SK-N-SH (cell line): Measurements from ENCODE around the gene RASIP1. TPM values are rescaled to one million over a fixed set of nuclear protein-coding genes. Genes with fewer than 3 reads are reported as not detected.
"Not testable (repeated sequence)": the region's sequence is repeated elsewhere in the genome, so short reads cannot be mapped to it uniquely, and the experiment has no call there.

Experiments used
- CTCF ChIA-PET: fragments of 300-600, 350-600 bp; formaldehyde crosslinking; extraction: SDS; loops from one replicate; lab custom pipeline; 2021; lab: Yijun Ruan, JAX
- POLR2A ChIA-PET: fragments of 350-600 bp; sonication (Branson Sonifier 250); formaldehyde crosslinking; extraction: SDS; loops from one replicate; lab custom pipeline; 2020; ENCODE audit warnings: antibody characterized with exemption, inconsistent platforms; lab: Yijun Ruan, JAX
- DNase-seq: peaks from one replicate; pipeline ENCODE4 v3.0.0; 2012
- H2AFZ ChIP-seq: fragments of 200-600 bp; sonication (generic); 2 replicates; pipeline ENCODE4 v1.8.1; 2016; ENCODE audit warnings: antibody characterized with exemption, mild to moderate bottlenecking, low read depth
- H3F3A ChIP-seq: fragments of 200-600 bp; sonication (generic); replicated peaks from 2 replicates; pipeline ENCODE3; 2016; ENCODE audit warnings: antibody characterized with exemption, mild to moderate bottlenecking; ENCODE audit not compliant: insufficient read depth
- H3K27ac ChIP-seq, 2 experiments: fragments of 200-500 bp in 1 of 2; fragments of 200-600 bp in 1 of 2; sonication (Bioruptor generic) in 1 of 2; sonication (generic), shearing (Covaris generic) in 1 of 2; 2 replicates each; pipeline versions ENCODE4 v1.5.1 to v1.6.1; 2014 to 2016; ENCODE audit warnings: low read depth in 2 of 2, inconsistent platforms in 1 of 2, low read length in 1 of 2, mild to moderate bottlenecking in 1 of 2, mixed read lengths in 1 of 2
- H3K27me3 ChIP-seq: fragments of 200-600 bp; sonication (generic), shearing (Covaris generic); 2 replicates; pipeline ENCODE4 v1.6.1; 2016; ENCODE audit warnings: mixed run types; ENCODE audit not compliant: insufficient read depth
- H3K36me3 ChIP-seq, 2 experiments: fragments of 200-500 bp in 1 of 2; fragments of 200-600 bp in 1 of 2; sonication (Bioruptor generic) in 1 of 2; sonication (generic) in 1 of 2; replicated peaks in 1 of 2; 2 replicates each; pipeline versions ENCODE3 to v1.5.1; 2014 to 2016; ENCODE audit warnings: low read length in 1 of 2, mild to moderate bottlenecking in 1 of 2; ENCODE audit not compliant: insufficient read depth in 2 of 2, control insufficient read depth in 1 of 2
- H3K4me1 ChIP-seq, 2 experiments: fragments of 200-500 bp in 1 of 2; fragments of 200-600 bp in 1 of 2; sonication (Bioruptor generic) in 1 of 2; sonication (generic), shearing (Covaris generic) in 1 of 2; 2 replicates each; pipeline versions ENCODE4 v1.5.1 to v1.6.1; 2014 to 2016; ENCODE audit warnings: low read depth in 1 of 2, low read length in 1 of 2, mixed run types in 1 of 2; ENCODE audit not compliant: insufficient read depth in 2 of 2, control insufficient read depth in 1 of 2
- H3K4me2 ChIP-seq: fragments of 200-600 bp; sonication (generic), shearing (Covaris generic); 2 replicates; pipeline ENCODE4 v1.6.1; 2017; ENCODE audit warnings: mixed run types
- H3K4me3 ChIP-seq, 2 experiments: fragments of 200-500 bp in 1 of 2; fragments of 200-600 bp in 1 of 2; sonication (Bioruptor generic) in 1 of 2; sonication (generic), shearing (Covaris generic) in 1 of 2; 2 replicates each; pipeline versions ENCODE4 v1.5.1 to v1.8.1; 2014 to 2016; ENCODE audit warnings: low read depth in 2 of 2, inconsistent platforms in 1 of 2, low read length in 1 of 2, mild to moderate bottlenecking in 1 of 2, mixed read lengths in 1 of 2, moderate library complexity in 1 of 2
- H3K79me2 ChIP-seq: fragments of 200-600 bp; sonication (generic); 2 replicates; pipeline ENCODE4 v1.8.1; 2017; ENCODE audit warnings: mild to moderate bottlenecking; ENCODE audit not compliant: insufficient read depth
- H3K9ac ChIP-seq: fragments of 200-600 bp; sonication (generic); 2 replicates; pipeline ENCODE4 v1.6.1; 2017; ENCODE audit warnings: mixed run types
- H3K9me2 ChIP-seq: fragments of 200-600 bp; sonication (generic); 2 replicates; pipeline ENCODE4 v1.6.1; 2017; ENCODE audit warnings: mixed run types
- H3K9me3 ChIP-seq: fragments of 200-600 bp; sonication (generic); 2 replicates; pipeline ENCODE4 v1.6.1; 2017; ENCODE audit warnings: mixed run types, mild to moderate bottlenecking, moderate library complexity
- H4K20me1 ChIP-seq: fragments of 200-600 bp; sonication (generic); 2 replicates; pipeline ENCODE4 v1.6.1; 2017; ENCODE audit warnings: mild to moderate bottlenecking, mixed run types; ENCODE audit not compliant: insufficient read depth
- ELF1 ChIP-seq: IDR thresholded peaks from 2 replicates; pipeline ENCODE4 v1.4.0; 2012
- FOSL2 ChIP-seq: IDR thresholded peaks from 2 replicates; pipeline ENCODE4 v1.4.0; 2012; ENCODE audit warnings: low read depth, mild to moderate bottlenecking, moderate library complexity, borderline replicate concordance
- FOXM1 ChIP-seq: IDR thresholded peaks from 2 replicates; pipeline ENCODE4 v1.4.0; 2012; ENCODE audit warnings: low read depth, mild to moderate bottlenecking
- JUND ChIP-seq: IDR thresholded peaks from 2 replicates; pipeline ENCODE4 v1.4.0; 2012
- NRF1 ChIP-seq: IDR thresholded peaks from 2 replicates; pipeline ENCODE4 v1.6.1; 2012; ENCODE audit warnings: low read depth, mild to moderate bottlenecking, low read length
- POLR2AphosphoS5 ChIP-seq: IDR thresholded peaks from 2 replicates; pipeline ENCODE4 v1.6.1; 2012; ENCODE audit warnings: low read depth, low read length
- WGBS: methylation state at CpG from one replicate; pipeline ENCODE4 v1.1.6; 2017; ENCODE audit warnings: low lambda C conversion rate; 5-methylcytosine and 5-hydroxymethylcytosine counted together
- polyA plus RNA-seq, 3 experiments: library from polyadenylated mRNA; depleted of rRNA; stranded (reverse); fragments of >200 nt; gene quantifications; 2 replicates each; pipeline ENCODE4 v1.2.3, GENCODE V29; 2012

RASIP1 gene
- polyA plus RNA-seq, 1 of the 3 experiments (the other 2 are of a cell fraction), result 0.41 TPM

GRCh38 chr19:48770734-48771472 lies 30.5 kb upstream of the RASIP1 start:
- H3F3A ChIP-seq, result no peaks in the 10 kb centered on the region
- H3K9me2 ChIP-seq, result no peaks in the 10 kb centered on the region
- ChIA-PET CTCF (interaction anchor here (0.9 to 2.0 kb wide), 5 partner anchors 8 to 327 kb away, joined by 4 read pairs; no protein-coding TSS in a partner anchor), POLR2A (interaction anchor here (1.5 kb wide), 1 partner anchor 116 kb away, joined by 6 read pairs; no protein-coding TSS in a partner anchor)
- no peaks in the 10 kb centered on the region for H3K79me2 ChIP-seq
- no peak overlapping the region for H3K4me2 ChIP-seq
- H3K27ac ChIP-seq, result no peak overlapping the region
- no peak for DNase-seq
- no peaks in the 10 kb centered on the region for H3K9me3 ChIP-seq
- no peak overlapping the region for H3K9ac ChIP-seq
- no peaks in the 10 kb centered on the region for H4K20me1 ChIP-seq
- H2AFZ ChIP-seq, result no peak overlapping the region
- H3K27me3 ChIP-seq, result peaks cover 11% of the 10 kb centered on the region
- no peaks in the 10 kb centered on the region for H3K4me1 ChIP-seq
- H3K4me3 ChIP-seq, result no peak overlapping the region
- 73% methylated on average over 20 of the region's 20 CpGs for WGBS
- TF ChIP-seq FOXM1, result no peak
- TF ChIP-seq JUND, result no peak
- no peak for TF ChIP-seq ELF1
- TF ChIP-seq, all 33 proteins: peak for 0
- H3K36me3 ChIP-seq, result no peaks in the 10 kb centered on the region

GRCh38 chr19:48770266-48770665 lies 29.9 kb upstream of the RASIP1 start:
- ChIA-PET POLR2A (interaction anchor here (1.5 kb wide), 1 partner anchor 115 kb away, joined by 6 read pairs; no protein-coding TSS in a partner anchor), CTCF (interaction anchor here (1.0 to 2.0 kb wide), 4 partner anchors 9 to 72 kb away, joined by 4 read pairs; no protein-coding TSS in a partner anchor)
- Histone ChIP-seq H3K27ac (no peak overlapping the region), H4K20me1 (no peaks in the 10 kb centered on the region), H2AFZ (no peak overlapping the region), H3K79me2 (no peaks in the 10 kb centered on the region), H3K9ac (no peak overlapping the region), H3K4me2 (no peak overlapping the region), H3K27me3 (peaks cover 18% of the 10 kb centered on the region), H3K9me3 (no peaks in the 10 kb centered on the region), H3K4me1 (no peaks in the 10 kb centered on the region), H3K4me3 (no peak overlapping the region), H3F3A (no peaks in the 10 kb centered on the region), H3K36me3 (no peaks in the 10 kb centered on the region), H3K9me2 (no peaks in the 10 kb centered on the region)
- no peak for DNase-seq
- no peak for TF ChIP-seq ELF1
- TF ChIP-seq NRF1, result no peak
- WGBS, result 74% methylated on average over 7 of the region's 7 CpGs

DNA sequence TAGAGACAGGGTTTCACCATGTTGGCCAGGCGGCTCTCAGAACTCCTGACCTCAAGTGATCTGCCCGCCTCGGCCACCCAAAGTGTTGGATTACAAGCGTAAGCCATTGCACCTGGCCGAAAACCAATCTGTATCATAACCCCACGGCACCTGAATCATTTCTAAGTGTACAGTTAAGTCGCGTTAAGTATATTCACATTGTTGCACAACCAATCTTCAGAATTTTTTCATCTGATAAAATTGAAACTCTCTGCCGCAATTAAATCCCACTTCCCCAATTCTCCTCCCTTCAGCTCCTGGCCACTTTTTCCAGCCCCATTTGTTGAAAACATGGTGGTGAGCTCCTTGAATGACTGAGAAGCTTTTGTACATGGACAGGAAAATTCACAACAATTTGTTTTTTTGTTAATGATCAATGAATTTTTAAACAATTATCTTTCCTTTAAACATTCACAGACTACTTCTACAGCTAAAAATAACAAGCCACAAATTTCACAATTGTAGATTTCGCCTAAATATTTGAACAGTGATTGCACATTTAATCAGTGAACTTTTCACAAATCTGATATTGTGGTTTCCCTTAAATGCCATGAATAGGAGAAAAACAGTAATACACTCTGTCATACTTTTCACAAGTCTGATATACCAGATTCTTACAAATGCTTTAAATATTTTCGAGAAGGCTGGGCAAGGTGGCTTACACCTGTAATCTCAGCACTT lies 28.7 kb upstream of the RASIP1 start:
- H3K79me2 ChIP-seq, result no peaks in the 10 kb centered on the region
- no peaks in the 10 kb centered on the region for H3K4me1 ChIP-seq
- H3K27ac ChIP-seq, result no peak overlapping the region
- no peak overlapping the region for H3K9ac ChIP-seq
- no peak overlapping the region for H3K4me3 ChIP-seq
- no peaks in the 10 kb centered on the region for H3K9me3 ChIP-seq
- POLR2A ChIA-PET, result no interaction called here
- H4K20me1 ChIP-seq, result no peaks in the 10 kb centered on the region
- 51% methylated on average over 11 of the region's 11 CpGs for WGBS
- no peak for TF ChIP-seq POLR2AphosphoS5
- no peak for TF ChIP-seq FOSL2
- no peaks in the 10 kb centered on the region for H3K36me3 ChIP-seq
- H3K9me2 ChIP-seq, result no peaks in the 10 kb centered on the region
- H3K27me3 ChIP-seq, result peaks cover 29% of the 10 kb centered on the region
- DNase-seq, result no peak
- H3K4me2 ChIP-seq, result no peak overlapping the region
- CTCF ChIA-PET, result interaction anchor here (1.1 to 2.0 kb wide), 2 partner anchors 10 to 19 kb away, joined by 3 to 4 read pairs; no protein-coding TSS in a partner anchor
- H2AFZ ChIP-seq, result no peak overlapping the region
- no peaks in the 10 kb centered on the region for H3F3A ChIP-seq

DNA sequence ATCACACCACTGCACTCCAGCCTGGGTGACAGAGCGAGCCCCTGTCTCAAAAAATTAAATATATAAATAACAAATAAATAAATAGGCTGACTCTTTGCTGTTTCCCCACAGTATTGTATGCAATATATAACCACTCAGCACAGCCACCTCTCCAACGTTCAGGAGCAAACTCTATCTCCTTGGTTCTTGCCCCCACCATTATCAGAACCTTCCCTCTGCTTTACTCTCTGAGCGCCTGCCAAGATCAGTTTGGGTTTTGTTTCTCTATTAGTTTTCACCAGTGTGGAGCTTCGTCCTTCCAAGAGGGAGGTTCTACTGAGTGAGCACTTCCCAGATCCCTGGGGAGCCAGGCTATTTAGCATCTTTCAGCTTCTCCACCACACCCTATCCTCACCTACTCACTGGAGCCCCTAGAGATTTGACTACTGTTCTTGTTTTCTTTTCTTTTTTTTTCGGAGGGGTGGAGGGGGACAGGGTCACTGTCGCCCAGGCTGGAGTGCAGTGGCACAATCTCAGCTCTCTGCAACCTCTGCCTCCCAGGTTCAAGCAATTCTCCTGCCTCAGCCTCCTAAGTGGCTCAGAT lies 27.9 kb upstream of the RASIP1 start:
- H3K4me1 ChIP-seq, H3K9ac ChIP-seq, H3K79me2 ChIP-seq, POLR2A ChIA-PET, H3K4me3 ChIP-seq, H3F3A ChIP-seq, H3K36me3 ChIP-seq, H2AFZ ChIP-seq, H3K9me2 ChIP-seq, H3K27ac ChIP-seq, H4K20me1 ChIP-seq, DNase-seq, H3K4me2 ChIP-seq, H3K9me3 ChIP-seq: not testable (repeated sequence)
- 10% methylated on average over 6 of the region's 6 CpGs for WGBS
- peaks cover 38% of the 10 kb centered on the region for H3K27me3 ChIP-seq
- CTCF ChIA-PET, result interaction anchor here (1.7 kb wide), 1 partner anchor 19 kb away, joined by 7 read pairs; no protein-coding TSS in a partner anchor

- H3K4me3 ChIP-seq, H3K9me2 ChIP-seq, H3K4me2 ChIP-seq, H4K20me1 ChIP-seq, H3K36me3 ChIP-seq, H3K79me2 ChIP-seq, POLR2A ChIA-PET, H3K9me3 ChIP-seq, H3K9ac ChIP-seq, DNase-seq, H3K27ac ChIP-seq, H2AFZ ChIP-seq, H3K4me1 ChIP-seq, H3F3A ChIP-seq: not testable (repeated sequence)
- peaks cover 47% of the 10 kb centered on the region for H3K27me3 ChIP-seq
- WGBS, result 14% methylated on average over 5 of the region's 5 CpGs
- CTCF ChIA-PET, result interaction anchor here (1.4 to 1.9 kb wide), 2 partner anchors 27 to 70 kb away, joined by 3 to 5 read pairs; partner anchors contain the start of gene HSD17B14
Measured at GRCh38 chr19:48765816-48766215, 25.4 kb upstream of the RASIP1 start.
